A549 (cell line): ENCODE results near the gene ACTN1.

ENCODE experiments used
- BHLHE40 ChIP-seq: IDR thresholded peaks from 2 replicates; pipeline ENCODE4 v1.6.1; 2012; ENCODE audit warnings: low read depth, low read length, inconsistent platforms
- CTCF ChIP-seq: fragments of >200 bp; sonication (Bioruptor Twin); formaldehyde crosslinking; IDR thresholded peaks from 3 replicates; pipeline ENCODE4 v1.5.1; 2016
- RARB ChIP-seq: fragments of 250-450 bp; sonication (Bioruptor Pico); IDR thresholded peaks from 2 replicates; pipeline ENCODE4 v1.8.0; 2021; ENCODE audit warnings: mild to moderate bottlenecking, moderate library complexity
- TF ChIP-seq, protein P1 (sequence below): IDR thresholded peaks from 2 replicates; pipeline ENCODE4 v1.6.1; 2012

GRCh38 chr14:68849416-68849815, 129.7 kb downstream of the ACTN1 start:
- TF ChIP-seq CTCF (no peak), BHLHE40 (no peak), RARB (CRISPR knock-in tag) (no peak)
- TF ChIP-seq, protein P1, sequence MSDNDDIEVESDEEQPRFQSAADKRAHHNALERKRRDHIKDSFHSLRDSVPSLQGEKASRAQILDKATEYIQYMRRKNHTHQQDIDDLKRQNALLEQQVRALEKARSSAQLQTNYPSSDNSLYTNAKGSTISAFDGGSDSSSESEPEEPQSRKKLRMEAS, result no peak
